ENCODE data around the gene VPS4A. TPM values are rescaled to one million over a fixed set of nuclear protein-coding genes. Genes with fewer than 3 reads are reported as not detected.
A peak's percentile ranks its signal among the peaks of the same experiment; 100 is the strongest.

The VPS4A gene
- total RNA-seq, 1 experiment from 2014 or later, result 45.8 TPM

- TF ChIP-seq, protein P1, sequence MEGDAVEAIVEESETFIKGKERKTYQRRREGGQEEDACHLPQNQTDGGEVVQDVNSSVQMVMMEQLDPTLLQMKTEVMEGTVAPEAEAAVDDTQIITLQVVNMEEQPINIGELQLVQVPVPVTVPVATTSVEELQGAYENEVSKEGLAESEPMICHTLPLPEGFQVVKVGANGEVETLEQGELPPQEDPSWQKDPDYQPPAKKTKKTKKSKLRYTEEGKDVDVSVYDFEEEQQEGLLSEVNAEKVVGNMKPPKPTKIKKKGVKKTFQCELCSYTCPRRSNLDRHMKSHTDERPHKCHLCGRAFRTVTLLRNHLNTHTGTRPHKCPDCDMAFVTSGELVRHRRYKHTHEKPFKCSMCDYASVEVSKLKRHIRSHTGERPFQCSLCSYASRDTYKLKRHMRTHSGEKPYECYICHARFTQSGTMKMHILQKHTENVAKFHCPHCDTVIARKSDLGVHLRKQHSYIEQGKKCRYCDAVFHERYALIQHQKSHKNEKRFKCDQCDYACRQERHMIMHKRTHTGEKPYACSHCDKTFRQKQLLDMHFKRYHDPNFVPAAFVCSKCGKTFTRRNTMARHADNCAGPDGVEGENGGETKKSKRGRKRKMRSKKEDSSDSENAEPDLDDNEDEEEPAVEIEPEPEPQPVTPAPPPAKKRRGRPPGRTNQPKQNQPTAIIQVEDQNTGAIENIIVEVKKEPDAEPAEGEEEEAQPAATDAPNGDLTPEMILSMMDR (IDR thresholded peaks at IDR 0.05; ENCODE audit: insufficient read depth in 1 of 2, low read depth in 1 of 2, low read length in 1 of 2, severe bottlenecking in 1 of 2, unreplicated experiment in 1 of 2), result no peak
- Mint-ChIP-seq H3K4me3 (ENCODE audit: unreplicated experiment) (no peak overlapping the region), H3K9me3 (ENCODE audit: unreplicated experiment) (no peaks in the 10 kb centered on the region), H3K36me3 (ENCODE audit: insufficient read depth, unreplicated experiment) (peaks cover 78% of the 10 kb centered on the region), H3K4me1 (ENCODE audit: low read depth, unreplicated experiment) (no peaks in the 10 kb centered on the region), H3K27me3 (ENCODE audit: insufficient read depth, unreplicated experiment) (no peaks in the 10 kb centered on the region), H3K27ac (ENCODE audit: unreplicated experiment) (no peak overlapping the region)
- Histone ChIP-seq H3K27me3 (replicated peaks; ENCODE audit: control insufficient read depth, insufficient read depth, low read length) (no peaks in the 10 kb centered on the region), H3K36me3 (ENCODE audit: control insufficient read depth, insufficient read depth, low read length) (peaks cover 1% of the 10 kb centered on the region; the same call in 1 of the 2 replicates), H3K4me3 (ENCODE audit: low read depth, low read length) (no peak overlapping the region), H3K4me1 (no peaks in the 10 kb centered on the region), H3K9me3 (no peaks in the 10 kb centered on the region)
- BruUV-seq (replicated peaks), result TSS peak; percentile 5
- CTCF ChIA-PET, result no interaction called here
- DNase-seq, result no peak
- intact Hi-C loops (cut with micrococcal nuclease; ENCODE audit: unreplicated experiment), result no loop called here
- POLR2A ChIA-PET, result no interaction called here
These were observed 9.3 kb upstream of the VPS4A start for GRCh38 chr16:69301861-69302260.

- H3K4me1 Mint-ChIP-seq (ENCODE audit: low read depth, unreplicated experiment), result no peaks in the 10 kb centered on the region
- H3K27me3 ChIP-seq (replicated peaks; ENCODE audit: control insufficient read depth, insufficient read depth, low read length), result no peaks in the 10 kb centered on the region
- CTCF ChIA-PET, result no interaction called here
- no peak overlapping the region for H3K4me3 ChIP-seq (ENCODE audit: low read depth, low read length)
- POLR2A ChIA-PET, result interaction anchor here (0.6 kb wide), 1 partner anchor 77 kb away, joined by 3 read pairs; no protein-coding TSS in a partner anchor
- peaks cover 1% of the 10 kb centered on the region; the same call in 1 of the 2 replicates for H3K36me3 ChIP-seq (ENCODE audit: control insufficient read depth, insufficient read depth, low read length)
- no peak for DNase-seq
- H3K4me3 Mint-ChIP-seq (ENCODE audit: unreplicated experiment), result no peak overlapping the region
- no TSS peak for BruUV-seq (replicated peaks)
- no peaks in the 10 kb centered on the region for H3K27me3 Mint-ChIP-seq (ENCODE audit: insufficient read depth, unreplicated experiment)
- TF ChIP-seq, protein P1 (IDR thresholded peaks at IDR 0.05; ENCODE audit: insufficient read depth in 1 of 2, low read depth in 1 of 2, low read length in 1 of 2, severe bottlenecking in 1 of 2, unreplicated experiment in 1 of 2), result no peak
- no peaks in the 10 kb centered on the region for H3K4me1 ChIP-seq
- no peaks in the 10 kb centered on the region for H3K9me3 ChIP-seq
- H3K27ac Mint-ChIP-seq (ENCODE audit: unreplicated experiment), result no peak overlapping the region
- peaks cover 76% of the 10 kb centered on the region for H3K36me3 Mint-ChIP-seq (ENCODE audit: insufficient read depth, unreplicated experiment)
- H3K9me3 Mint-ChIP-seq (ENCODE audit: unreplicated experiment), result no peaks in the 10 kb centered on the region
- intact Hi-C loops (cut with micrococcal nuclease; ENCODE audit: unreplicated experiment), result no loop called here
These were observed 8.8 kb upstream of the VPS4A start for GRCh38 chr16:69302301-69302700.

GRCh38 chr16:69306031-69306430, 5.1 kb upstream of the VPS4A start:
- Mint-ChIP-seq H3K4me3 (ENCODE audit: unreplicated experiment) (no peak overlapping the region), H3K27me3 (ENCODE audit: insufficient read depth, unreplicated experiment) (no peaks in the 10 kb centered on the region), H3K27ac (ENCODE audit: unreplicated experiment) (no peak overlapping the region), H3K36me3 (ENCODE audit: insufficient read depth, unreplicated experiment) (peaks cover 59% of the 10 kb centered on the region), H3K4me1 (ENCODE audit: low read depth, unreplicated experiment) (no peaks in the 10 kb centered on the region), H3K9me3 (ENCODE audit: unreplicated experiment) (no peaks in the 10 kb centered on the region)
- no peak overlapping the region for H3K4me3 ChIP-seq (ENCODE audit: low read depth, low read length)
- no peak for DNase-seq
- TF ChIP-seq, protein P1 (IDR thresholded peaks at IDR 0.05; ENCODE audit: insufficient read depth in 1 of 2, low read depth in 1 of 2, low read length in 1 of 2, severe bottlenecking in 1 of 2, unreplicated experiment in 1 of 2), result no peak
- peaks cover 4% of the 10 kb centered on the region; the same call in 1 of the 2 replicates for H3K4me1 ChIP-seq
- ChIA-PET CTCF (no interaction called here), POLR2A (no interaction called here)
- H3K27me3 ChIP-seq (replicated peaks; ENCODE audit: control insufficient read depth, insufficient read depth, low read length), result no peaks in the 10 kb centered on the region
- BruUV-seq (replicated peaks), result no TSS peak
- no peaks in the 10 kb centered on the region for H3K36me3 ChIP-seq (ENCODE audit: control insufficient read depth, insufficient read depth, low read length)
- intact Hi-C loops (cut with micrococcal nuclease; ENCODE audit: unreplicated experiment), result no loop called here
- H3K9me3 ChIP-seq, result no peaks in the 10 kb centered on the region

Data from Caco-2 (cell line).